Vagina (tissue), 2 donors: ENCODE results near the gene DOCK4. TPM values are rescaled to one million over a fixed set of nuclear protein-coding genes. Genes with fewer than 3 reads are reported as not detected.

Source experiments
- DNase-seq, 2 donors: peaks; one replicate each; pipeline ENCODE4 v3.0.0-alpha.2; 2017; ENCODE audit errors: extremely low spot score in 2 of 2
- H3K27ac ChIP-seq: fragments of 200-600 bp; sonication (generic); one replicate; pipeline ENCODE4 v1.5.1; 2019
- H3K27me3 ChIP-seq: fragments of 200-600 bp; sonication (generic); one replicate; pipeline ENCODE4 v1.5.1; 2019
- H3K36me3 ChIP-seq, 2 donors: fragments of 200-600 bp; sonication (generic); one replicate each; pipeline ENCODE4 v1.5.1; 2017 to 2019
- H3K4me1 ChIP-seq: fragments of 200-600 bp; sonication (generic); one replicate; pipeline ENCODE4 v1.5.1; 2019
- H3K4me3 ChIP-seq, 2 donors: fragments of 200-600 bp; sonication (generic); 1 replicate in 1 of 2; 2 replicates in 1 of 2; pipeline ENCODE4 v1.5.1; 2016 to 2019
- H3K9me3 ChIP-seq: fragments of 200-600 bp; sonication (generic); one replicate; pipeline ENCODE4 v1.5.1; 2019
- POLR2A ChIP-seq, 2 donors: fragments of 450-650 bp; IDR thresholded peaks; one replicate each; pipeline ENCODE4 v1.6.1; 2017; ENCODE audit warnings: antibody characterized with exemption in 2 of 2, mild to moderate bottlenecking in 2 of 2, moderate library complexity in 2 of 2
- POLR2AphosphoS5 ChIP-seq, 2 donors: sonication (generic); formaldehyde crosslinking; IDR thresholded peaks; one replicate each; pipeline ENCODE4 v1.9.0; 2017; ENCODE audit warnings: antibody characterized with exemption in 2 of 2, mild to moderate bottlenecking in 2 of 2, low read depth in 1 of 2; ENCODE audit not compliant: insufficient read depth in 1 of 2
- intact Hi-C: fragments of 100-400 bp; cut with DNase I; formaldehyde crosslinking; loops from one replicate; pipeline ENCODE4 v1.15.1; 2023
- total RNA-seq: library from RNA; depleted of rRNA; stranded (reverse); fragments of >200 nt; gene quantifications from one replicate; pipeline ENCODE4 v1.2.3, GENCODE V29; 2016
- TF ChIP-seq, protein P1 (sequence below), 3 experiments: fragments of 450-650 bp in 2 of 3; fragments of 200-600 bp in 1 of 3; sonication (generic) in 1 of 3; IDR thresholded peaks; one replicate each; pipeline ENCODE4 v1.5.1; 2017 to 2019; ENCODE audit warnings: antibody characterized with exemption in 3 of 3, mild to moderate bottlenecking in 2 of 3, moderate library complexity in 2 of 3

DOCK4 gene
- total RNA-seq, 1 donor from 2014 or later = 40.3 TPM

GRCh38 chr7:112103246-112103645 is 103.0 kb downstream of the DOCK4 start:
- no peak for DNase-seq
- Histone ChIP-seq H3K27me3 (no peaks in the 10 kb centered on the region), H3K27ac (no peak overlapping the region), H3K4me3 (no peak overlapping the region), H3K36me3 (no peaks in the 10 kb centered on the region), H3K4me1 (peaks cover 26% of the 10 kb centered on the region), H3K9me3 (no peaks in the 10 kb centered on the region)
- intact Hi-C loops = no loop called here
- TF ChIP-seq POLR2AphosphoS5 (IDR thresholded peaks at IDR 0.05; ENCODE audit: insufficient read depth in 1 of 2, low read depth in 1 of 2) (no peak), POLR2A (IDR thresholded peaks at IDR 0.05) (no peak)
- TF ChIP-seq, protein P1, sequence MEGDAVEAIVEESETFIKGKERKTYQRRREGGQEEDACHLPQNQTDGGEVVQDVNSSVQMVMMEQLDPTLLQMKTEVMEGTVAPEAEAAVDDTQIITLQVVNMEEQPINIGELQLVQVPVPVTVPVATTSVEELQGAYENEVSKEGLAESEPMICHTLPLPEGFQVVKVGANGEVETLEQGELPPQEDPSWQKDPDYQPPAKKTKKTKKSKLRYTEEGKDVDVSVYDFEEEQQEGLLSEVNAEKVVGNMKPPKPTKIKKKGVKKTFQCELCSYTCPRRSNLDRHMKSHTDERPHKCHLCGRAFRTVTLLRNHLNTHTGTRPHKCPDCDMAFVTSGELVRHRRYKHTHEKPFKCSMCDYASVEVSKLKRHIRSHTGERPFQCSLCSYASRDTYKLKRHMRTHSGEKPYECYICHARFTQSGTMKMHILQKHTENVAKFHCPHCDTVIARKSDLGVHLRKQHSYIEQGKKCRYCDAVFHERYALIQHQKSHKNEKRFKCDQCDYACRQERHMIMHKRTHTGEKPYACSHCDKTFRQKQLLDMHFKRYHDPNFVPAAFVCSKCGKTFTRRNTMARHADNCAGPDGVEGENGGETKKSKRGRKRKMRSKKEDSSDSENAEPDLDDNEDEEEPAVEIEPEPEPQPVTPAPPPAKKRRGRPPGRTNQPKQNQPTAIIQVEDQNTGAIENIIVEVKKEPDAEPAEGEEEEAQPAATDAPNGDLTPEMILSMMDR (IDR thresholded peaks at IDR 0.05) = no peak

GRCh38 chr7:112101201-112101846 is 104.9 kb downstream of the DOCK4 start:
- TF ChIP-seq POLR2AphosphoS5 (IDR thresholded peaks at IDR 0.05; ENCODE audit: insufficient read depth in 1 of 2, low read depth in 1 of 2) = no peak
- no peak for TF ChIP-seq POLR2A (IDR thresholded peaks at IDR 0.05)
- H3K4me3 ChIP-seq = no peak overlapping the region
- no peaks in the 10 kb centered on the region for H3K36me3 ChIP-seq
- no peaks in the 10 kb centered on the region for H3K9me3 ChIP-seq
- H3K27ac ChIP-seq = no peak overlapping the region
- H3K4me1 ChIP-seq = peaks cover 13% of the 10 kb centered on the region
- H3K27me3 ChIP-seq = no peaks in the 10 kb centered on the region
- no peak for DNase-seq
- intact Hi-C loops = no loop called here

- DNase-seq = no peak
- Histone ChIP-seq H3K9me3 (no peaks in the 10 kb centered on the region), H3K4me1 (peaks cover 13% of the 10 kb centered on the region), H3K27ac (no peak overlapping the region), H3K4me3 (no peak overlapping the region), H3K36me3 (no peaks in the 10 kb centered on the region), H3K27me3 (no peaks in the 10 kb centered on the region)
- intact Hi-C loops = no loop called here
- TF ChIP-seq POLR2A (IDR thresholded peaks at IDR 0.05) (no peak), POLR2AphosphoS5 (IDR thresholded peaks at IDR 0.05; ENCODE audit: insufficient read depth in 1 of 2, low read depth in 1 of 2) (no peak)
- TF ChIP-seq, protein P1 (IDR thresholded peaks at IDR 0.05) = no peak
Observed at GRCh38 chr7:112097524-112097923, 108.7 kb downstream of the DOCK4 start.

DNA sequence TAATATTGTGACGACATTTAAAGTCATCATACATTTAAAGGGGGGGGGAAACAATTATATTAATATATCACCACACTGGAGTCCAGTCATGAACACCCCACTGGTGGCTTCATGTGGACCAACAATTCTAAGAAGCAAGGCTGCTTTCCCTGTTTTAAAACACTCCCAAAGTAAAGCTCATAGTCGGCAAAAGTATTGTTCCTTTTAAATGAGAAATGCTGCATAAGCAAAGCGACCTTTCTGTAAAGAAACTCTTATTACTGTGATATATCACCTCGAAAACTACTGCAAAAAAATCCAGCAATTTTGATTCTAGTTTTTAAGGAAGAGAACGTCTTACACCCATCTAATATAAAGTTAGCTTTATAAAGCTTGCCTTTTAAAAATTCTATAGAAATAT is 112.8 kb downstream of the DOCK4 start:
- intact Hi-C loops = no loop called here

GRCh38 chr7:112092709-112093395 is 113.3 kb downstream of the DOCK4 start:
- Histone ChIP-seq H3K4me3 (no peak overlapping the region), H3K36me3 (no peaks in the 10 kb centered on the region), H3K9me3 (no peaks in the 10 kb centered on the region), H3K4me1 (no peaks in the 10 kb centered on the region), H3K27me3 (no peaks in the 10 kb centered on the region), H3K27ac (no peak overlapping the region)
- intact Hi-C loops = no loop called here
- TF ChIP-seq, protein P1 (IDR thresholded peaks at IDR 0.05) = no peak
- no peak for TF ChIP-seq POLR2A (IDR thresholded peaks at IDR 0.05)
- no peak for TF ChIP-seq POLR2AphosphoS5 (IDR thresholded peaks at IDR 0.05; ENCODE audit: insufficient read depth in 1 of 2, low read depth in 1 of 2)
- no peak for DNase-seq

More for the DNA sequence above, 112.8 kb downstream of the DOCK4 start:
- DNase-seq = no peak
- H3K9me3 ChIP-seq = no peaks in the 10 kb centered on the region
- no peaks in the 10 kb centered on the region for H3K4me1 ChIP-seq
- no peak for TF ChIP-seq POLR2A (IDR thresholded peaks at IDR 0.05)
- no peak for TF ChIP-seq POLR2AphosphoS5 (IDR thresholded peaks at IDR 0.05; ENCODE audit: insufficient read depth in 1 of 2, low read depth in 1 of 2)
- TF ChIP-seq, protein P1 (IDR thresholded peaks at IDR 0.05) = no peak
- H3K27me3 ChIP-seq = no peaks in the 10 kb centered on the region
- no peaks in the 10 kb centered on the region for H3K36me3 ChIP-seq
- H3K27ac ChIP-seq = no peak overlapping the region
- no peak overlapping the region for H3K4me3 ChIP-seq
